SIG-M5 treated with dmso at 0.1 percent for 504 hours (cell line): Measurements from ENCODE around the gene C11orf68.
"Not testable (repeated sequence)": the region's sequence is repeated elsewhere in the genome, so short reads cannot be mapped to it uniquely, and the experiment has no call there.

Experiments used
- DNase-seq: peaks from one replicate; lab custom pipeline; 2025; ENCODE audit not compliant: unreplicated experiment; lab: John Stamatoyannopoulos, UW

The C11orf68 gene

DNA sequence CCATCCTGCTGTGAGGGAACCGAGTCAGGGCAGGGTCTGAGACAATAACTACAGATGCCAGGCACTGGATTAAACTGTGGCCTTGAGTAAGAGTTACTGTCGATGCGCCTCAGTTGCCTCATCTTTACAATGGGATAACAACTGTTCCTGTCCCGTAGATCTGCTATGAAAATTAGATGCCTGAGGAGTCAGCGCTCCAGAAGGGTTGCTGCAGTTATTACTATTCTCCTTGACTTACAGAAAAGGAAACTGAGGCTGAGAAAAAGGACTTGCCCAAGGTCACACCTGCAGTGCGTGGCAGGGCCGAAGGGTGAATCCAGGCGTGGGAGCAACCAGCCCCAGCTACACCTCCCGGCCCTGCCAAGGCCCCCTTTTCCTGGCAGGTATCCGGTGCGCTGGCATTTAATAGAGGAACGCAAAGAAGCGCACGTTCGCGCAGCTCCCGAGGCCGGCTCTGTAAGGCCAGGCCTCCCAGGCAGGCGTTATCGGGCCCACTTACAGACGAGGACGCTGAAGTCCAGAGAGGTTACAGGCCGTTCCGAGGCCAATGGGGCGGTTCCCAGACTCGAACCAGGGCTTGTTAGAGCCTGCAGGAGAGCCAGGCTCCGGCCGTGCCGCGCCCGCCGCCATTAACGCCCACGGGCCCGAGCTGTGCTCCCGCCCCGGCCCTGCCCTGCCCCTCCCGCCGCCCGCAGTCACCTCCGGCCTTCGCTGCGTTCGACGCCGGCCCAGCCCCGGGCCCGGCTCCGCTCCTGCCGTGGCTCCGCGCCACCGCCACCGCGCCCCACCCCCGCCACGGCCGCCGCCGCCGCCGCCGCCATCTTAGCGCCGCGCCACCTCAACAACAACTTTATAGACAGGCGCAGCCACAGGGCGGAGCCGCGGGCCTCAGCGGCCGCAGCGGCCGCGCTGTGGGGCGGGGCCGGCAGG lies at the start of gene C11orf68:
Gene C11orf68 (minus strand): TSS at position 852 of the 930 bp plus-strand sequence. CDS start 31 bp downstream, at position 821.
- no peak for DNase-seq

DNA sequence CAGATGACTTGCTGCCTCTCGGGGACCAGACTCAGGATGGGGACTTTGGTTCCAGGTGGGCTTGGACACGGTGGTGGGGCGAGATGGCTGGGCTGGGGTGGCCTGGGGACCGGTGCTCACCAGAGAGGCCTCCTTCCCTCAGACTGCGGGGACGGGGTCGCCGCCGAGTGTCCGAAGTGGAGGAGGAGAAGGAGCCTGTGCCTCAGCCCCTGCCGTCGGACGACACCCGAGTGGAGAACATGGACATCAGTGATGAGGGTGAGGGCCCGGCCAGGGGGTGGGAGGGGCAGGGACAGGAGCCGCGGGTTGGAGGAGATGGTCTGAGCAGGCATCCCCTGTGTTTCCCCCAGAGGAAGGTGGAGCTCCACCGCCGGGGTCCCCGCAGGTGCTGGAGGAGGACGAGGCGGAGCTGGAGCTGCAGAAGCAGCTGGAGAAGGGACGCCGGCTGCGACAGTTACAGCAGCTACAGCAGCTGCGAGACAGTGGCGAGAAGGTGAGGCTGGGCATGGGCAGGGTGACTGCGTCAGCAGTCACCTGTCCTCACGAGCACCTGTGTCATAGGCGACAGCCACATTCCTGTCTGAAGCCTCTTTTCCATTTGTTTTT lies 48.6 kb upstream of the C11orf68 start:
- no peak for DNase-seq

GRCh38 chr11:65965986-65966762 lies 47.3 kb upstream of the C11orf68 start:
- DNase-seq, result no peak

DNA sequence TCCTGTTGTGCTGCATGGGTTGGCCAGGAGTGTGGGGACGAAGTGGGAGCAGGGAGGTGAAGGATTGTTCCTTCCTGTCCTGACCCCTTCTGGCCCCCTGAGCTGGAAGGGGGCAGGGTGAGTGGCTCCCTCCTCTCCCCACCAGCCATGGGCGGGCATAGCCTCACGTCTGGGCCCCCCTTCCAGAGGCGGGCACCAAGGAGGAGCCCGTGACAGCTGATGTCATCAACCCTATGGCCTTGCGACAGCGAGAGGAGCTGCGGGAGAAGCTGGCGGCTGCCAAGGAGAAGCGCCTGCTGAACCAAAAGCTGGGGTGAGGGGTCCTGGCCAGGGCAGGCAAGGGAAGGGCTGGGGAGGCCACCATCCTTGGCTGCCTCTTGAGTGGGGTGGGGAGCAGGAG lies 46.0 kb upstream of the C11orf68 start:
- DNase-seq, result no peak

DNA sequence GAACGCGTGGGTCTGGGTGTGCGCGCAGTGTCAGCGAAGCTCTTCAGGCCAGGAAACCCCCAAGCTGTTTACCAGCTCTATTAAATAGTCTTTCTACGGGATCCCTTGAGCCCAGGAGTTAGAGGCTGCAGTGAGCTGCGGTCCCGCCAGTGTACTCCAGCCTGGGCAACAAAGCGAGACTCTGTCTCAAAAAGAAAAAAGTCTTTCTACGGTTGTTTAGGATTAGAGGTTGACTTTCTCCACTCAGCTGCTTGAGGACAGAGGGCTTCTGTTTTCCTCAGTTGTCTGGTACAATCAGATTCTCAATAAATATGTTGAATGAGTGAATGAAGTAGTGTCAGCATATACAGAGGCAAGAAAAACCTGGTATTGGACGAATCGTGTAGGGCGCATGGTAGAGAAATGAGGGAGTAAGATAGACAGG lies 43.3 kb upstream of the C11orf68 start:
- DNase-seq, result no peak

DNA sequence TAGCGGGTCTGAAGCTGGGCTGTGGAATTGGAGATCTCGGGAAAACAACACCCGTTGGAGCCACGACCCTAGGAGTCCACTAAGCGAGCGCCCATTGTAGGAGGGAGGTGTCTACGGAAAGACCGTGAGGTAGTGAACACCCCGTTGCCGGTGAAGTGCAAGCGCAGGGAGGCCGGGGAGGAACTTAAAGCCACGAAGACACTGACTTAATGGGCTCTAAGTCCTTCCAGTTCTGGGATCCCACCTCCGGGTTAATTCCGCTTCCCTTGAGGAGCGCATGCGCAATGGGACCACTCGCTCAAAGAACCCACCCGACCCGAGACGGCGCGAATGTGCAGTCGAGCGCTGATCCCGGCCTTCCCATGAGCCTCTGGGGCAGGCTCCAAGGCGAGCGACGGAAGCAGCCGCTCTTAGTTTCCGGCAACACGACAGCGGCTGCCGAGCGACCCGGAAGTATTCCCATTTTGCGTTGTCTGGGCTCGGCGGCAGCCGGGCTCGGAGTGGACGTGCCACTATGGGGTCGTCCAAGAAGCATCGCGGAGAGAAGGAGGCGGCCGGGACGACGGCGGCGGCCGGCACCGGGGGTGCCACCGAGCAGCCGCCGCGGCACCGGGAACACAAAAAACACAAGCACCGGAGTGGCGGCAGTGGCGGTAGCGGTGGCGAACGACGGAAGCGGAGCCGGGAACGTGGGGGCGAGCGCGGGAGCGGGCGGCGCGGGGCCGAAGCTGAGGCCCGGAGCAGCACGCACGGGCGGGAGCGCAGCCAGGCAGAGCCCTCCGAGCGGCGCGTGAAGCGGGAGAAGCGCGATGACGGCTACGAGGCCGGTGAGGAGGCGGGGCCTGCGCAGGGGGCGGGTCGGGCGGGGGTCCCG lies 42.6 kb upstream of the C11orf68 start, which contains the start of gene SART1:
Gene SART1 (plus strand): TSS at position 468 of the 874 bp plus-strand sequence. CDS start 47 bp downstream, at position 515.
- peak; percentile 96 for DNase-seq

GRCh38 chr11:65960824-65961266 lies 42.0 kb upstream of the C11orf68 start:
- no peak for DNase-seq

DNA sequence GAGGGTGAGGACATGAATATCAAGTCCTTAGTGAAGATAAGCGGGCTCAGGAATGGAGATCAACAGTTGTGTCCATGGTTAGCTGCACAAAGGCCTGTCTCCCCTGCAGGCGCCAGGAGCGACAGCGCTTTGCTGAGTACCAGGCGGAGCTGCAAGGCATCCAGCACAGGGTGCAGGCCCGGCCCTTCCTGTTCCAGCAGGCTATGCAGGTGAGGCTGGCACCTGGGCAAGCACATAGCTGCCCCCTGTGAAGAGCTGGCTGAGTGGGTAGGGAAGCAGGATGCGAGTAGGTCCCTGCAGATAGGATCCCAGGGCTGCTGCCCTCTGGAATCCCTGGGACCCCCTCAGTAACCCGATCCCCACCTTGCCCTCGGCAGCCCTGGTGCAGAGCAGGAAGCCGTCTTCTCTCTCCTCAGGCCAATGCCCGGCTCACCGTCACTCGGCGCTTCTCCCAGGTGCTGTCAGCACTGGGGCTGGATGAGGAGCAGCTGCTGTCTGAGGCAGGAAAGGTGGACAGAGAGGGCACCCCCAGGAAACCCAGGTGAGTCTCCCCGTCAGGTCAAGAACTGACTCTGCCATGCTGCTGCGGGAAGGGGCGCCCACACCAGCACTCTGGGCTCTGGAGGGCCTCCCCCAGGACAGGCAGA lies 40.0 kb upstream of the C11orf68 start:
- DNase-seq, result no peak

- DNase-seq, result no peak
Observed at GRCh38 chr11:65958291-65958690, 39.4 kb upstream of the C11orf68 start.

DNA sequence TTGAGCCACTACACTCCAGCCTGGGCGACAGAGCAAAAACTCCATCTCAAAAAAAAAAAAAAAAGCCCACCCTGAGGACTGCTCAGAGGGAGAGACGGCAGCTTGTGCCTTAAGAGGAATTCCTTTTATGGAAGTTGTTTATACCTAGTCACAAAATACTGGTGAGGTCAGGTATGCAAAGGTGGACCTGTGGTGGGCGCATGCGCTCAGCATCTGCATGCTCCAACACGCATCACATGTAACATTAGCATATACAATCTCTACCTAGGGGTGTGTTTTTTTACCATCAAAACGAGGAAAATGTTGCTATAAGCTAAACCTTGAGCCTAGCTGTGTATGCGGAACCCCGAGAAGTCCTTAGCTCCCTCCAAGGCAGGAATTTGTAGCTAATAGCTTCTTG lies 35.9 kb upstream of the C11orf68 start:
- no peak for DNase-seq

GRCh38 chr11:65953471-65953870 lies 34.6 kb upstream of the C11orf68 start:
- no peak for DNase-seq

GRCh38 chr11:65952052-65952521 lies 33.2 kb upstream of the C11orf68 start:
- DNase-seq, result no peak

GRCh38 chr11:65951641-65952040 lies 32.8 kb upstream of the C11orf68 start:
- DNase-seq, result not testable (repeated sequence)

DNA sequence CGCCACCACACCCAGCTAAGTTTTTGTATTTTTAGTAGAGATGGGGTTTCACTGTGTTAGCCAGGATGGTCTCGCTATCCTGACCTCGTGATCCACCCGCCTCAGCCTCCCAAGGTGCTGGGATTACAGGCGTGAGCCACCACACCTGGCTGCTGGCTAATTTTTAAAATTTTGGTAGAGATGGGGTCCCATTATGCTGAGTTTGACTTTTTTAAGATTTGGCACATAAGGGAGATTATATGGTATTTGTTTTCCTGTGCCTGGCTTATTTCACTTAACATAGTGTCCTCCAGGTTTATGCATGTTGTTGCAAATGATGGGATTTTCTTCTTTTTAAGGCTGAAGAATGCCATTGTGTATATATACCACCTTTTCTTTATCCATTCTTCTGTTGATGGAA lies 31.8 kb upstream of the C11orf68 start:
- DNase-seq, result not testable (repeated sequence)

GRCh38 chr11:65947603-65948125 lies 28.8 kb upstream of the C11orf68 start:
- no peak for DNase-seq

DNA sequence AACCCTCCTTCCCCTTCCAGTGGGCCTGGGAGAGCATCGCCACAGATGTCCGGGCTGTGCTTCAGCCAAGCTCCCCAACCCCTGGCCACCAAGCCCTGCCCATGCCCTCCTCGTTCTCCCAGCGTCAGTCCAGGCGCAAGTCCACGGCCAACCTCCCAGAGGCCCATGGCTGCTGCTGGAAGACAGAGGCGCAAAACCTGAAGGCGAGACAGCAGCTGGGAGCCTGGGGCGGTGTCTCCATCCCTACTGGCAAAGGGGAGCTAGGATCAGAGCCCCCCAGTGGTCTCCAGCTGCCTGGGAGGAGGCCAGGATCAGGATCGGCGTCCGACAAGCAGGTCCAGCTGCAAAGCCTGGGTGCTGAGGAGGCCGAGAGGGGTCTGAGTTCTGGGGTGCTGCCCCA lies 28.3 kb upstream of the C11orf68 start:
- no peak for DNase-seq

DNA sequence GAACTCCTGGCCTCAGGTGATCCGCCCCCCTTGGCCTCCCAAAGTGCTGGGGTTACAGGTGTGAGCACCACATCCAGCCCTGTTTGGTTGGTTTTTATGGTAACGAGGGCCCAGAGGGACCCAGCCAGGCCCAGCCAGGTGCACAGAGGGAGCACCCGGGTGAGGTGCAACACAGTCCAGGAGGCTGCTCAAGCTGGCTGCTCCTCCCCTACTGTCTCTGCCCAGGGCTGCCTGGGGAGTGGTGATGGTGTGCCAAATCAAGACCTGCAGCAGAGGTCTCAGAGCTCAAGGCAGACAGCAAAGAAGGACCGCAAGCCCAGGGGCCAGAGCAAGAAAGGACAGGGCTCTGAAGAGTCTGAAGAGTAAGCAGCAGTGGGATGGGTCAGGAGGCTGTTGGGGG lies 27.8 kb upstream of the C11orf68 start:
- DNase-seq, result no peak

- DNase-seq, result no peak
Observed at GRCh38 chr11:65945941-65946558, 27.2 kb upstream of the C11orf68 start.

- DNase-seq, result no peak
Observed at GRCh38 chr11:65945430-65945911, 26.6 kb upstream of the C11orf68 start, which contains the start of gene TSGA10IP. TSGA10IP (plus strand) TSS chr11:65945480; CDS start chr11:65945676, 196 bp downstream.
